ENCODE results near the gene DAAM1. TPM values are rescaled to one million over a fixed set of nuclear protein-coding genes. Genes with fewer than 3 reads are reported as not detected.

Gene DAAM1
- polyA plus RNA-seq, 1 of the 3 experiments (the other 2 are of a cell fraction): 5.1 TPM

DNA sequence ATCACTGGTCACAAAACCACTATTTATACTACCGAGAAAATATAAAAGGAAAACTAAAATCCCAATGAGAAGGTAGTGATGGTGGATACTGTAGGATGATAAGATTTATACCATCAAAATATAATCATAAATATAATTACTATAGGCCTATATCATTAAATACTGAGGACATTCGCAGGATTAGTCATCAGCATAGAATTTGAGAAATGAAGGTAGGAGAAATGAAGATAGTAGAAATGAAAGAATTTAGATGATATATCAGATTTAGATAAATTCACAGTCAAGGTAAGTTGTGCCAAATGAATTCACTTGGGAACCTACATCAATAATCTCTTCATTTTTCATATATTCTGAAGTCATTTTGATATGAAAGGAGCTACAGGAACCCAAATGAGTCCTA is 82.8 kb downstream of the DAAM1 start:
- DNase-seq: no peak
- no peak overlapping the region for H3K4me3 ChIP-seq (ENCODE audit: low read depth in 2 of 2, low read length in 1 of 2)
- WGBS (ENCODE audit: low lambda C conversion rate): 74% methylated on average over 2 of the region's 2 CpGs
- H3K27ac ChIP-seq (ENCODE audit: low read depth in 2 of 2, low read length in 1 of 2): peak overlapping the region in 1 of 2 experiments; percentile 4; a peak in 1 of 4 replicates
- peaks cover 0 to 5% of the 10 kb centered on the region in 2 experiments for H3K36me3 ChIP-seq (replicated peaks in 1 of 2; ENCODE audit: control insufficient read depth in 1 of 2, insufficient read depth in 2 of 2, low read length in 1 of 2)
- TF ChIP-seq RXRA (IDR thresholded peaks at IDR 0.05; ENCODE audit: borderline replicate concordance, low read depth) (no peak), FOSL2 (IDR thresholded peaks at IDR 0.05; ENCODE audit: borderline replicate concordance, low read depth) (0 out of 2 replicates have a peak, but pooled peaks have one; percentile 13)
- H2AFZ ChIP-seq (ENCODE audit: low read depth): no peak overlapping the region; the same call in 1 of the 2 replicates
- POLR2A ChIA-PET: no interaction called here
- H3K4me2 ChIP-seq: no peak overlapping the region
- no peak overlapping the region for H3K9ac ChIP-seq
- no peaks in the 10 kb centered on the region for H3K79me2 ChIP-seq (ENCODE audit: insufficient read depth)
- no peaks in the 10 kb centered on the region for H3K9me3 ChIP-seq
- H3F3A ChIP-seq (replicated peaks; ENCODE audit: insufficient read depth): peaks cover 31% of the 10 kb centered on the region
- H3K9me2 ChIP-seq: no peaks in the 10 kb centered on the region
- CTCF ChIA-PET: interaction anchor here (1.2 to 2.4 kb wide), 2 partner anchors 8 kb away, joined by 5 to 7 read pairs; no protein-coding TSS in a partner anchor
- H4K20me1 ChIP-seq (ENCODE audit: insufficient read depth): no peaks in the 10 kb centered on the region
- no peaks in the 10 kb centered on the region for H3K27me3 ChIP-seq (ENCODE audit: insufficient read depth)
- H3K4me1 ChIP-seq (ENCODE audit: control insufficient read depth in 1 of 2, insufficient read depth in 2 of 2, low read depth in 1 of 2, low read length in 1 of 2): peaks cover 0 to 35% of the 10 kb centered on the region in 2 experiments; a peak in 3 of 4 replicates

DNA sequence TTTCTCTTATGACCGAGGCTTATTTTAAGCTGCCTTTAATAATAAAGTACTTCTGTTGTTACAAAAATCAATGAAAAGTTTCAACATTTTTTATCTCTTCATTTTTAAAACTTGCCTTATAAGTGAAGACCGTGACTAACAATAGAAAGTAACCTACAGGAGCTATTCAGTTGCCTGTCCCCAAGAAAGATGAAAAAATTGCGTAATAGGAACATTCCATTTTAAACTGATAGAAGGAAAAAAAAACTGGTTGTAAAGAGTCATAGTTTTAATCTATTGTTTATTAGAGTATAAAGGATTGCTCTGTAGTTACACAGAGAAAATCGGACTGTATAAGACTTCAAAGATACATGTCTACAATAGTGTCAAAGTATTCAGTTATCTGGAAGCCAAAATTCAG is 83.3 kb downstream of the DAAM1 start:
- no peak overlapping the region for H3K4me2 ChIP-seq
- peaks cover 0 to 38% of the 10 kb centered on the region in 2 experiments; a peak in 3 of 4 replicates for H3K4me1 ChIP-seq (ENCODE audit: control insufficient read depth in 1 of 2, insufficient read depth in 2 of 2, low read depth in 1 of 2, low read length in 1 of 2)

More for the DNA sequence above, 83.3 kb downstream of the DAAM1 start:
- no peaks in the 10 kb centered on the region for H3K9me2 ChIP-seq
- ChIA-PET POLR2A (no interaction called here), CTCF (interaction anchor here (1.2 kb wide), 1 partner anchor 8 kb away, joined by 5 read pairs; no protein-coding TSS in a partner anchor)
- H2AFZ ChIP-seq (ENCODE audit: low read depth): no peak overlapping the region; the same call in 1 of the 2 replicates
- no peaks in the 10 kb centered on the region for H3K79me2 ChIP-seq (ENCODE audit: insufficient read depth)
- H3K9me3 ChIP-seq: no peaks in the 10 kb centered on the region
- H3K9ac ChIP-seq: no peak overlapping the region
- H3K27me3 ChIP-seq (ENCODE audit: insufficient read depth): no peaks in the 10 kb centered on the region
- TF ChIP-seq TCF12 (IDR thresholded peaks at IDR 0.05) (no peak), POLR2AphosphoS5 (IDR thresholded peaks at IDR 0.05; ENCODE audit: low read depth, low read length) (no peak), JUND (IDR thresholded peaks at IDR 0.05) (no peak), GABPA (IDR thresholded peaks at IDR 0.05; ENCODE audit: low read depth) (no peak), SMC3 (IDR thresholded peaks at IDR 0.05; ENCODE audit: low read depth, low read length) (no peak), TEAD4 (IDR thresholded peaks at IDR 0.05; ENCODE audit: borderline replicate concordance, insufficient read depth) (no peak), FOSL2 (IDR thresholded peaks at IDR 0.05; ENCODE audit: borderline replicate concordance, low read depth) (no peak), MEF2A (IDR thresholded peaks at IDR 0.05; ENCODE audit: borderline replicate concordance, low read depth) (no peak), GATA2 (CRISPR knock-in tag; IDR thresholded peaks at IDR 0.05) (no peak), RXRA (IDR thresholded peaks at IDR 0.05; ENCODE audit: borderline replicate concordance, low read depth) (no peak), EZH2phosphoT487 (IDR thresholded peaks at IDR 0.05; ENCODE audit: borderline replicate concordance, low read depth) (no peak), YY1 (IDR thresholded peaks at IDR 0.05; ENCODE audit: low read depth) (no peak)
- TF ChIP-seq, protein P1, sequence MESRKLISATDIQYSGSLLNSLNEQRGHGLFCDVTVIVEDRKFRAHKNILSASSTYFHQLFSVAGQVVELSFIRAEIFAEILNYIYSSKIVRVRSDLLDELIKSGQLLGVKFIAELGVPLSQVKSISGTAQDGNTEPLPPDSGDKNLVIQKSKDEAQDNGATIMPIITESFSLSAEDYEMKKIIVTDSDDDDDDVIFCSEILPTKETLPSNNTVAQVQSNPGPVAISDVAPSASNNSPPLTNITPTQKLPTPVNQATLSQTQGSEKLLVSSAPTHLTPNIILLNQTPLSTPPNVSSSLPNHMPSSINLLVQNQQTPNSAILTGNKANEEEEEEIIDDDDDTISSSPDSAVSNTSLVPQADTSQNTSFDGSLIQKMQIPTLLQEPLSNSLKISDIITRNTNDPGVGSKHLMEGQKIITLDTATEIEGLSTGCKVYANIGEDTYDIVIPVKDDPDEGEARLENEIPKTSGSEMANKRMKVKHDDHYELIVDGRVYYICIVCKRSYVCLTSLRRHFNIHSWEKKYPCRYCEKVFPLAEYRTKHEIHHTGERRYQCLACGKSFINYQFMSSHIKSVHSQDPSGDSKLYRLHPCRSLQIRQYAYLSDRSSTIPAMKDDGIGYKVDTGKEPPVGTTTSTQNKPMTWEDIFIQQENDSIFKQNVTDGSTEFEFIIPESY (IDR thresholded peaks at IDR 0.05; ENCODE audit: borderline replicate concordance, low read depth): no peak
- TF ChIP-seq, protein P2, sequence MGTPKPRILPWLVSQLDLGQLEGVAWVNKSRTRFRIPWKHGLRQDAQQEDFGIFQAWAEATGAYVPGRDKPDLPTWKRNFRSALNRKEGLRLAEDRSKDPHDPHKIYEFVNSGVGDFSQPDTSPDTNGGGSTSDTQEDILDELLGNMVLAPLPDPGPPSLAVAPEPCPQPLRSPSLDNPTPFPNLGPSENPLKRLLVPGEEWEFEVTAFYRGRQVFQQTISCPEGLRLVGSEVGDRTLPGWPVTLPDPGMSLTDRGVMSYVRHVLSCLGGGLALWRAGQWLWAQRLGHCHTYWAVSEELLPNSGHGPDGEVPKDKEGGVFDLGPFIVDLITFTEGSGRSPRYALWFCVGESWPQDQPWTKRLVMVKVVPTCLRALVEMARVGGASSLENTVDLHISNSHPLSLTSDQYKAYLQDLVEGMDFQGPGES (IDR thresholded peaks at IDR 0.05; ENCODE audit: low read depth, low read length): no peak
- TF ChIP-seq, protein P3, sequence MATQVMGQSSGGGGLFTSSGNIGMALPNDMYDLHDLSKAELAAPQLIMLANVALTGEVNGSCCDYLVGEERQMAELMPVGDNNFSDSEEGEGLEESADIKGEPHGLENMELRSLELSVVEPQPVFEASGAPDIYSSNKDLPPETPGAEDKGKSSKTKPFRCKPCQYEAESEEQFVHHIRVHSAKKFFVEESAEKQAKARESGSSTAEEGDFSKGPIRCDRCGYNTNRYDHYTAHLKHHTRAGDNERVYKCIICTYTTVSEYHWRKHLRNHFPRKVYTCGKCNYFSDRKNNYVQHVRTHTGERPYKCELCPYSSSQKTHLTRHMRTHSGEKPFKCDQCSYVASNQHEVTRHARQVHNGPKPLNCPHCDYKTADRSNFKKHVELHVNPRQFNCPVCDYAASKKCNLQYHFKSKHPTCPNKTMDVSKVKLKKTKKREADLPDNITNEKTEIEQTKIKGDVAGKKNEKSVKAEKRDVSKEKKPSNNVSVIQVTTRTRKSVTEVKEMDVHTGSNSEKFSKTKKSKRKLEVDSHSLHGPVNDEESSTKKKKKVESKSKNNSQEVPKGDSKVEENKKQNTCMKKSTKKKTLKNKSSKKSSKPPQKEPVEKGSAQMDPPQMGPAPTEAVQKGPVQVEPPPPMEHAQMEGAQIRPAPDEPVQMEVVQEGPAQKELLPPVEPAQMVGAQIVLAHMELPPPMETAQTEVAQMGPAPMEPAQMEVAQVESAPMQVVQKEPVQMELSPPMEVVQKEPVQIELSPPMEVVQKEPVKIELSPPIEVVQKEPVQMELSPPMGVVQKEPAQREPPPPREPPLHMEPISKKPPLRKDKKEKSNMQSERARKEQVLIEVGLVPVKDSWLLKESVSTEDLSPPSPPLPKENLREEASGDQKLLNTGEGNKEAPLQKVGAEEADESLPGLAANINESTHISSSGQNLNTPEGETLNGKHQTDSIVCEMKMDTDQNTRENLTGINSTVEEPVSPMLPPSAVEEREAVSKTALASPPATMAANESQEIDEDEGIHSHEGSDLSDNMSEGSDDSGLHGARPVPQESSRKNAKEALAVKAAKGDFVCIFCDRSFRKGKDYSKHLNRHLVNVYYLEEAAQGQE (IDR thresholded peaks at IDR 0.05; ENCODE audit: low read depth, low read length): no peak
- TF ChIP-seq, protein P4, sequence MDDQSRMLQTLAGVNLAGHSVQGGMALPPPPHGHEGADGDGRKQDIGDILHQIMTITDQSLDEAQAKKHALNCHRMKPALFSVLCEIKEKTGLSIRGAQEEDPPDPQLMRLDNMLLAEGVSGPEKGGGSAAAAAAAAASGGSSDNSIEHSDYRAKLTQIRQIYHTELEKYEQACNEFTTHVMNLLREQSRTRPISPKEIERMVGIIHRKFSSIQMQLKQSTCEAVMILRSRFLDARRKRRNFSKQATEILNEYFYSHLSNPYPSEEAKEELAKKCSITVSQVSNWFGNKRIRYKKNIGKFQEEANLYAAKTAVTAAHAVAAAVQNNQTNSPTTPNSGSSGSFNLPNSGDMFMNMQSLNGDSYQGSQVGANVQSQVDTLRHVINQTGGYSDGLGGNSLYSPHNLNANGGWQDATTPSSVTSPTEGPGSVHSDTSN (IDR thresholded peaks at IDR 0.05): no peak
- TF ChIP-seq, protein P5, sequence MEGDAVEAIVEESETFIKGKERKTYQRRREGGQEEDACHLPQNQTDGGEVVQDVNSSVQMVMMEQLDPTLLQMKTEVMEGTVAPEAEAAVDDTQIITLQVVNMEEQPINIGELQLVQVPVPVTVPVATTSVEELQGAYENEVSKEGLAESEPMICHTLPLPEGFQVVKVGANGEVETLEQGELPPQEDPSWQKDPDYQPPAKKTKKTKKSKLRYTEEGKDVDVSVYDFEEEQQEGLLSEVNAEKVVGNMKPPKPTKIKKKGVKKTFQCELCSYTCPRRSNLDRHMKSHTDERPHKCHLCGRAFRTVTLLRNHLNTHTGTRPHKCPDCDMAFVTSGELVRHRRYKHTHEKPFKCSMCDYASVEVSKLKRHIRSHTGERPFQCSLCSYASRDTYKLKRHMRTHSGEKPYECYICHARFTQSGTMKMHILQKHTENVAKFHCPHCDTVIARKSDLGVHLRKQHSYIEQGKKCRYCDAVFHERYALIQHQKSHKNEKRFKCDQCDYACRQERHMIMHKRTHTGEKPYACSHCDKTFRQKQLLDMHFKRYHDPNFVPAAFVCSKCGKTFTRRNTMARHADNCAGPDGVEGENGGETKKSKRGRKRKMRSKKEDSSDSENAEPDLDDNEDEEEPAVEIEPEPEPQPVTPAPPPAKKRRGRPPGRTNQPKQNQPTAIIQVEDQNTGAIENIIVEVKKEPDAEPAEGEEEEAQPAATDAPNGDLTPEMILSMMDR (IDR thresholded peaks at IDR 0.05): no peak
- H3K4me3 ChIP-seq (ENCODE audit: low read depth in 2 of 2, low read length in 1 of 2): no peak overlapping the region
- H3K27ac ChIP-seq (ENCODE audit: low read depth in 2 of 2, low read length in 1 of 2): 0 out of 4 replicates have a peak overlapping the region, but pooled peaks of 1 of the 2 experiments have one; percentile 4
- no peaks in the 10 kb centered on the region for H4K20me1 ChIP-seq (ENCODE audit: insufficient read depth)
- H3F3A ChIP-seq (replicated peaks; ENCODE audit: insufficient read depth): peaks cover 35% of the 10 kb centered on the region
- 80% methylated on average over 4 of the region's 4 CpGs for WGBS (ENCODE audit: low lambda C conversion rate)
- peaks cover 0 to 5% of the 10 kb centered on the region in 2 experiments for H3K36me3 ChIP-seq (replicated peaks in 1 of 2; ENCODE audit: control insufficient read depth in 1 of 2, insufficient read depth in 2 of 2, low read length in 1 of 2)
- DNase-seq: no peak
